ENCODE data around the gene OR9Q2. TPM values are rescaled to one million over a fixed set of nuclear protein-coding genes. Genes with fewer than 3 reads are reported as not detected.

OR9Q2 gene
- not detected in 2 replicates for total RNA-seq (2014; rRNA removed; shearing (Covaris generic))

DNA sequence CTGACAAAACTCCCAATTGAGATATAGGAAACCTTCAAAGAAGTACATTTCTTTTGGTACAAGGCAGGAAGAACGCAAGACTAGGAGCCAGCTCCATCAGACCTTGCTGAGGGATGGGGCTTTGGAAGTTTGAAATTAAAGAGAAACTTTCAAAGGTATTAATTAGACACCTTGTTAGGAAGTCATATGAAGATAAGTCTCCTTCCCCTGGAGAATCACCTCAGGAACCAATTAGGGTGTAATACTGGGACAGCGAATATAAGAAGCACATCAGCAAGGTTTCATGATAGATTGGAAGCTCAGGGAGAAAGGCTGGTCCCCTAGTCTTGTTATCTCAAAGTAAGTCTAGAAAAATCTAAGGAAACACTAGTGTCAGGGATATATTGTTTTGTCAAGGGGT, at the start of gene OR9Q2:
Gene OR9Q2, plus strand, starts transcription at position 301 of the 400 bp plus-strand sequence. CDS start 1,421 bp downstream, outside the sequence.
- no peaks in the 10 kb centered on the region for H3K9me3 ChIP-seq (replicated peaks)
- H3K4me1 ChIP-seq (replicated peaks), result no peaks in the 10 kb centered on the region
- H3K36me3 ChIP-seq, result no peaks in the 10 kb centered on the region
- no peak within 1 kb of the TSS for H3K4me3 ChIP-seq
- H3K27ac ChIP-seq, result no peak within 1 kb of the TSS
- H3K27me3 ChIP-seq (replicated peaks), result no peaks in the 10 kb centered on the region
- DNase-seq (ENCODE audit: low read depth in 1 of 2, low spot score in 2 of 2), result no peak

DNA sequence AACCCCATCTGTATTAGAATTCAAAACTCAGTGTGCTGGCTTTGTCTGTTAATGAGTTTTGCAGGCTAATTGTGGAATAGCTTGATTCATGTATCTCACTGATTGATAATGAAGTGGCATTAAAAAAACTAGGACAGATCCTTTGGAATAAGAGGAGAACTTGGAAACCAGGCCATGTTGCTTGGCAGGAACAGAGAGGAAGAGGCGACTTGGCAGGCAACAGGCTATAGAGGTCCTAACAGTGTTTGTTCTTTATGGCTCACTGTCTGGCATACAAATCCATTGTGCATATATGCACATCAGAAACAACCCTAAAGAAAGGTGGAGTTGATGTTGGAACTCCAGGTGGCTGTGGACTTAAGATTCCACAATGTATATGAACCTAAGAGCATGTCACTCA, 46.1 kb upstream of the OR9Q2 start:
- no peak overlapping the region for H3K27ac ChIP-seq

DNA sequence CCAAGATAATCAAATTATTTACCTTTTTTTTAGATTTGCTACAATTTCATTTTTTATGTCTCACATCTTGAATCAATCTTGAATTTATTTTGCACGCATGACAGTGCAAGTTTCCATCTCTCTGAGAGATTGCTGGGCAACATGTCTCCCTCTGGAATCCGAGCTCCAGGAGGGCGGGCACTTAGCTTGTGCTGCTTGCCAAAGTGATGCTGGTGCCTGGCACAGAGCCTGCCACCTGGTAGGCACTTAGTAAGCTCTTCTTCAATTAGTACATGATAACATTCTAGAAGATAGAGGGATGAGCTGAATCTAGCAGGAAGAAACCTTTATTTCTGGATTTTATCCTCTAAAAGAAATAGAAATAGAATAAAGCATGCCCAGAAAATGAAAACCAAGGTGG, 36.1 kb upstream of the OR9Q2 start:
- DNase-seq (ENCODE audit: low read depth in 1 of 2, low spot score in 2 of 2), result no peak
- no peaks in the 10 kb centered on the region for H3K9me3 ChIP-seq (replicated peaks)
- no peaks in the 10 kb centered on the region for H3K36me3 ChIP-seq
- 0 out of 2 replicates have a peak, but pooled peaks cover 3% of the 10 kb centered on the region for H3K27me3 ChIP-seq (replicated peaks)
- no peak overlapping the region for H3K27ac ChIP-seq
- H3K4me1 ChIP-seq (replicated peaks), result no peaks in the 10 kb centered on the region
- no peak overlapping the region for H3K4me3 ChIP-seq

More for the DNA sequence above, 46.1 kb upstream of the OR9Q2 start:
- no peaks in the 10 kb centered on the region for H3K9me3 ChIP-seq (replicated peaks)
- H3K36me3 ChIP-seq, result no peaks in the 10 kb centered on the region
- DNase-seq (ENCODE audit: low read depth in 1 of 2, low spot score in 2 of 2), result no peak
- H3K4me1 ChIP-seq (replicated peaks), result no peaks in the 10 kb centered on the region
- H3K27me3 ChIP-seq (replicated peaks), result no peaks in the 10 kb centered on the region
- no peak overlapping the region for H3K4me3 ChIP-seq

DNA sequence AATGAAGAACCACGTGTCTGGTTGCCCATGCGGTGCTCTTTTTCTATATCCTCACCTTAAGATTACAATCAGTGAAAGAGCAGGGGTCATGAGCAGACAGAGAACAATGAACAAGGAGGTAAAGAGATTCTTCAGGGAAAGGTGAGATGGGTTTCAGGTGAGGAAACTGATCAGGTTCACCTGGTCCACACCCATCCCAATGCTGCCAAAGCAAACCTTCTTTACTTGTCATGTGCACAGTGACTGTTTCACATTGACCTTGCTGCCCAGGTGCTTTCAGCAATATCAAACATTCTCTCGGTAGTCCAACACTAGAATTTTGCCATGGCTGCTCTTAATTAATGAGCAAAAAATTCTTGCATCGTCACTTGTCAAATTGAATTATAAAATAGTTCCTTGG, 24.5 kb upstream of the OR9Q2 start:
- Histone ChIP-seq H3K9me3 (replicated peaks) (no peaks in the 10 kb centered on the region), H3K4me3 (no peak overlapping the region), H3K27me3 (replicated peaks) (no peaks in the 10 kb centered on the region; the same call in 1 of the 2 replicates), H3K36me3 (no peaks in the 10 kb centered on the region), H3K4me1 (replicated peaks) (no peaks in the 10 kb centered on the region), H3K27ac (no peak overlapping the region)
- DNase-seq (ENCODE audit: low read depth in 1 of 2, low spot score in 2 of 2), result no peak

DNA sequence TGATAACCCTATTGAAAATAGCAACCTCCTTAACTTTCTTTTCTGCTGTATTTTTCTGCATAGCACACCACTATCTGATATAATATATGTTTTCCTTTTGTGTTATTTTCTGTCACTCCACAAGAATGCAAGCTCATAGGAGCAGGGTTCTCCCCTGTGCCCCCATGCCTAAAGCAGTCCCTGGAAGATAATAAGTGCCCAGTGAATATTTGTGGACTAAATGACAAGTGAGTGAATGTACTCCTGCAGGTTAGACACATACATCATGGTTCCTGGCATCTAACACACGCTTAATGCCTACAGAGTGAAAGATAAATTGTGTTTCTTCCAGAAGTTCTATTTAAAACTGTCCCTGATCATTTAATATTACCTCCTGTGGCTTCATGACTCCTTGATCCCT, 23.9 kb upstream of the OR9Q2 start:
- no peaks in the 10 kb centered on the region; the same call in 1 of the 2 replicates for H3K27me3 ChIP-seq (replicated peaks)
- H3K27ac ChIP-seq, result no peak overlapping the region
- H3K9me3 ChIP-seq (replicated peaks), result no peaks in the 10 kb centered on the region
- DNase-seq (ENCODE audit: low read depth in 1 of 2, low spot score in 2 of 2), result no peak
- H3K4me1 ChIP-seq (replicated peaks), result no peaks in the 10 kb centered on the region
- no peaks in the 10 kb centered on the region for H3K36me3 ChIP-seq
- H3K4me3 ChIP-seq, result no peak overlapping the region

DNA sequence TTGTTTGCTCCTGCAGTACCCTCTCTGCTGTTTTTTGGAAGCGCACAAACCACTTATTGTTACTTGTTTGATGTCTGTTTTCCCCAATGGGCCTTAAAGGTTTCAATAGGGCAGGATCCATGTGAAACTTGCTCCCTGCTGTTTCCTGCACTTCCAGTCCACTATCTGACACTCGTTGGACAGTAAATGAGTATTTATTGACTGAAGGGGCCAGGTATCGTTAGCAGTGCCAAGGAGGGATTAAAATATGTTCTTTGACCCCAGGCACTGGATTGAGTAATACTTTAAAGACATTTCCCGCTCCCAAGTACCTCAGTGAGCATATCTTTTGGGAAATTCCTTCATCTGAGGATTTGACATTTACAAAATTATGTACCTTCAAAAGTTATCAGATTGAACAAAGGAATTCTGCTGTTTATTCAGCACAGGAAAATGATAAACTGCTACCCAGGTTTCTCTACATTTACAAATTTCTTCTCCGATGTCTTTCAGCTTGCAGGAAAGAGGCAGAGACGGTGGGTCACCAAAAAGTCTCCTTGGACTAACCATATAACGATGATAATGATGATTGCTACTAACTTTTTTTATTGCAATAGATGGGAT, 23.3 kb upstream of the OR9Q2 start:
- Histone ChIP-seq H3K4me3 (no peak overlapping the region), H3K36me3 (no peaks in the 10 kb centered on the region), H3K4me1 (replicated peaks) (no peaks in the 10 kb centered on the region), H3K9me3 (replicated peaks) (no peaks in the 10 kb centered on the region), H3K27me3 (replicated peaks) (no peaks in the 10 kb centered on the region; the same call in 1 of the 2 replicates), H3K27ac (no peak overlapping the region)
- no peak for DNase-seq (ENCODE audit: low read depth in 1 of 2, low spot score in 2 of 2)

GRCh38 chr11:58177409-58178054, 11.3 kb upstream of the OR9Q2 start:
- H3K4me1 ChIP-seq (replicated peaks), result no peaks in the 10 kb centered on the region
- 0 out of 2 replicates have a peak, but pooled peaks cover 6% of the 10 kb centered on the region for H3K27me3 ChIP-seq (replicated peaks)
- no peak overlapping the region for H3K27ac ChIP-seq
- DNase-seq (ENCODE audit: low read depth in 1 of 2, low spot score in 2 of 2), result no peak
- no peaks in the 10 kb centered on the region for H3K36me3 ChIP-seq
- H3K9me3 ChIP-seq (replicated peaks), result no peaks in the 10 kb centered on the region
- no peak overlapping the region for H3K4me3 ChIP-seq

DNA sequence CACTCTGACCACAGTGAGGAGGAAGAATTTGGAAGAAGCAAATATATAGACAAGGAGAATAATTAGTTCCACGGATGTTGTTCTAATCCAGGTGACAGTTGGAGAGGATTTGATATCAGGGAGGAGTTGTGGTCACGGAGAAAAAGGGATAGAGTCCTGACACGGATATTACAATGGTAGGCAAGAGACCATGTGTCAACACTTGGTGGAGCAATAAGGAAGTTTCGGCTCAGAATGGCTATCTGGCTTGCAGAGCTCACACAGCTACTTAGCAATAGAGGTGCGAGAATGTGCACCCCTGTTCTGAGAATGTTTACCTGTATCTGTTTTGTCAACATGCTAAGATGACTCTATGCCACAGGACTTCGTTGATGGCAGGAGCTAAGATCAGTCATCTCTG, 10.4 kb upstream of the OR9Q2 start:
- H3K27me3 ChIP-seq (replicated peaks), result 0 out of 2 replicates have a peak, but pooled peaks cover 6% of the 10 kb centered on the region
- H3K27ac ChIP-seq, result no peak overlapping the region
- DNase-seq (ENCODE audit: low read depth in 1 of 2, low spot score in 2 of 2), result no peak
- no peak overlapping the region for H3K4me3 ChIP-seq
- no peaks in the 10 kb centered on the region for H3K36me3 ChIP-seq
- no peaks in the 10 kb centered on the region for H3K4me1 ChIP-seq (replicated peaks)
- no peaks in the 10 kb centered on the region for H3K9me3 ChIP-seq (replicated peaks)

DNA sequence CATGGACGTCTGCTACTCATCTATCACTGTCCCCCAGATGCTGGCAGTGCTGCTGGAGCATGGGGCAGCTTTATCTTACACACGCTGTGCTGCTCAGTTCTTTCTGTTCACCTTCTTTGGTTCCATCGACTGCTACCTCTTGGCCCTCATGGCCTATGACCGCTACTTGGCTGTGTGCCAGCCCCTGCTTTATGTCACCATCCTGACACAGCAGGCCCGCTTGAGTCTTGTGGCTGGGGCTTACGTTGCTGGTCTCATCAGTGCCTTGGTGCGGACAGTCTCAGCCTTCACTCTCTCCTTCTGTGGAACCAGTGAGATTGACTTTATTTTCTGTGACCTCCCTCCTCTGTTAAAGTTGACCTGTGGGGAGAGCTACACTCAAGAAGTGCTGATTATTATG, 9.2 kb upstream of the OR9Q2 start:
- Histone ChIP-seq H3K4me3 (no peak overlapping the region), H3K27me3 (replicated peaks) (0 out of 2 replicates have a peak, but pooled peaks cover 6% of the 10 kb centered on the region), H3K4me1 (replicated peaks) (no peaks in the 10 kb centered on the region), H3K27ac (no peak overlapping the region), H3K9me3 (replicated peaks) (no peaks in the 10 kb centered on the region), H3K36me3 (no peaks in the 10 kb centered on the region)
- no peak for DNase-seq (ENCODE audit: low read depth in 1 of 2, low spot score in 2 of 2)

GRCh38 chr11:58186938-58187337, 1.9 kb upstream of the OR9Q2 start:
- H3K4me1 ChIP-seq (replicated peaks), result no peaks in the 10 kb centered on the region
- H3K27ac ChIP-seq, result no peak overlapping the region
- no peak overlapping the region for H3K4me3 ChIP-seq
- no peak for DNase-seq (ENCODE audit: low read depth in 1 of 2, low spot score in 2 of 2)
- H3K27me3 ChIP-seq (replicated peaks), result no peaks in the 10 kb centered on the region
- H3K9me3 ChIP-seq (replicated peaks), result no peaks in the 10 kb centered on the region
- no peaks in the 10 kb centered on the region for H3K36me3 ChIP-seq

DNA sequence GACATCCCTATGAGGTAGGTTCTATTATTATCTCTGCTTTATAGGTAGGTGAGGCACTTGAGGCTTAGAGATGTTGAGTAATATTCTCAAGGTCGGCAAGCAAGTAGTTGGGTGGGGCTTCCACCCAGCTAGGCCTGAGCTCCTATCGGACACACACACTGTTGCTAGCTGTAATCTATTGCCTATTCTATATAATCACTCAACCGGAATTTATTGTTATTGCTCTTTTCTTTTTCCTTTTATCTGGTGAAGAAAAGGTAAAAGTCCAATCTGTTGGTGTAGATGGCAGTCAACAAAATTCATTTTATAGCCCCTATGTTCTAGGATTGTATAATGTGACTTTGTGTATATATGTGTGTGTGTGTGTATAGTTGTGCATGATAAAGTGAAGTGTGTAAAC, 3.4 kb downstream of the OR9Q2 start:
- Histone ChIP-seq H3K4me3 (no peak overlapping the region), H3K27ac (no peak overlapping the region), H3K9me3 (replicated peaks) (no peaks in the 10 kb centered on the region), H3K36me3 (no peaks in the 10 kb centered on the region), H3K27me3 (replicated peaks) (no peaks in the 10 kb centered on the region), H3K4me1 (replicated peaks) (no peaks in the 10 kb centered on the region)
- DNase-seq (ENCODE audit: low read depth in 1 of 2, low spot score in 2 of 2), result no peak

GRCh38 chr11:58193391-58193790, 4.5 kb downstream of the OR9Q2 start:
- Histone ChIP-seq H3K9me3 (replicated peaks) (no peaks in the 10 kb centered on the region), H3K27me3 (replicated peaks) (no peaks in the 10 kb centered on the region), H3K4me3 (no peak overlapping the region), H3K4me1 (replicated peaks) (no peaks in the 10 kb centered on the region), H3K36me3 (no peaks in the 10 kb centered on the region), H3K27ac (no peak overlapping the region)
- DNase-seq (ENCODE audit: low read depth in 1 of 2, low spot score in 2 of 2), result no peak

DNA sequence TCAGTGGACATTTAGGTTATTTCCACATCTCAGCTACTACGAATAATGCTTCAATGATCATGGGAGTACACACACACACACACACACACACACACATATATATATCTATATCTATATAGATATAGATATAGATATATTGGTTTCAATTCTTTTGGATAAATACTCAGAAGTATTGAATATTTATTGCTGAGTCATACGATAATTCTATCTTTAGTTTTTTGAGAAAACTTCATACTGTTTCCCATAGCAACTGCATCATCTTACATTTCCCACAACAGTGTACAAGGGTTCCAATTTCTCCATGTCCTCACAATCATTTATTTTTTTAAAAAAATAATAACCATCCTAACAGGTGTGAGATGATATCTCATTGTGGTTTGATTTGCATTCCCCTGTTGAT, 7.1 kb downstream of the OR9Q2 start:
- Histone ChIP-seq H3K9me3 (replicated peaks) (no peaks in the 10 kb centered on the region), H3K36me3 (no peaks in the 10 kb centered on the region), H3K4me1 (replicated peaks) (no peaks in the 10 kb centered on the region), H3K27ac (no peak overlapping the region), H3K4me3 (no peak overlapping the region), H3K27me3 (replicated peaks) (no peaks in the 10 kb centered on the region)
- DNase-seq (ENCODE audit: low read depth in 1 of 2, low spot score in 2 of 2), result no peak

DNA sequence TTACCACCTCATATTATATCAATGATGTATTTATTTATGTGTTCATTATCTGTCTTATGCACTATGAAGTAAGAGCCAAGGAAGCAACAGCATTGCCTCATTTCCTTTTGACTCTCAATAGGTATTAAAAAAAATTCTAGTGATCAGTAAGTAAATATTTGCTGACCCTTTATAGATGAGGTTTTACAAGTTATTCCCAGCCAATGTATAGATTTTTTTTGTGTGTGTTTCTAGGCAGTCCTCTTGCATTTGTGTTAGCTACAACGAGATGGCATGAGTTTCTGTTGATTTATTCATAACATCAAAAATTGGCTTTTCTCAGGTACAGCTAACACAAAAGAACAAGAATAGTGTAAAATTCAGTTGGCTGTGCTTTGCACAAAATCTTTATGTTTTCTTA, 10.4 kb downstream of the OR9Q2 start:
- no peak overlapping the region for H3K4me3 ChIP-seq
- no peaks in the 10 kb centered on the region for H3K9me3 ChIP-seq (replicated peaks)
- no peaks in the 10 kb centered on the region for H3K27me3 ChIP-seq (replicated peaks)
- H3K27ac ChIP-seq, result no peak overlapping the region
- no peaks in the 10 kb centered on the region for H3K36me3 ChIP-seq
- H3K4me1 ChIP-seq (replicated peaks), result no peaks in the 10 kb centered on the region
- DNase-seq (ENCODE audit: low read depth in 1 of 2, low spot score in 2 of 2), result no peak
